GM18507 (cell line): Measurements from ENCODE around the gene GDI2.
"Not testable (repeated sequence)": the region's sequence is repeated elsewhere in the genome, so short reads cannot be mapped to it uniquely, and the experiment has no call there.

ENCODE experiments used
- DNase-seq: peaks from one replicate; pipeline ENCODE4 v3.0.0; 2011; ENCODE audit warnings: low read depth; ENCODE audit not compliant: insufficient read length; ENCODE audit errors: extremely low spot score
- FAIRE-seq: peaks from 2 replicates; lab custom pipeline; 2011; peaks lifted over from hg19 to GRCh38; lab: Jason Lieb, UNC

GDI2 gene

GRCh38 chr10:5804386-5804785 lies 8.8 kb downstream of the GDI2 start:
- FAIRE-seq (no peak), DNase-seq (no peak)

- DNase-seq (no peak), FAIRE-seq (no peak)
These were observed 12.5 kb downstream of the GDI2 start for GRCh38 chr10:5800782-5801181.

- FAIRE-seq (no peak), DNase-seq (no peak)
These were observed 19.0 kb downstream of the GDI2 start for GRCh38 chr10:5794236-5794635.

- DNase-seq (no peak), FAIRE-seq (no peak)
These were observed 23.6 kb downstream of the GDI2 start for GRCh38 chr10:5789626-5790025.

- FAIRE-seq (no peak), DNase-seq (no peak)
These were observed 24.3 kb downstream of the GDI2 start for GRCh38 chr10:5788969-5789368.

DNA sequence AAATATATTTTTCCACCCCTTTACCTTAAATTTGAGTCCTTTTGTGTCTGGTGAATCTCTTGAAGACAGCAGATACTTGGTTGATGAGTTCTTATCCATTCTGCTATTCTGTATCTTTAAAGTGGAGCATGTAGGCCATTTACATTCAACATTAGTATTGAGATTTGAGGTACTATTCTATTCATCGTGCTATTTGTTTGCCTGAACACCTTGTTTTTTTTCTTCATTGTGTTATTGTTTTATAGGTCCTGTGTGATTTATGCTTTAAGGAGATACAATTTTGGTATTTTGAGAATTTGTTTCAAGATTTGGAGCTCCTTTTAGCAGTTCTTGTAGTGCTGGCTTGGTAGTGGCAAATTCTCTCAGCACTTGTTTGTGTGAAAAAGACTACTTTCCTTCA lies 29.9 kb downstream of the GDI2 start:
- DNase-seq, result no peak
- no peak for FAIRE-seq

GRCh38 chr10:5782174-5782573 lies 31.1 kb downstream of the GDI2 start:
- DNase-seq, result no peak
- FAIRE-seq, result peak; percentile 18

DNA sequence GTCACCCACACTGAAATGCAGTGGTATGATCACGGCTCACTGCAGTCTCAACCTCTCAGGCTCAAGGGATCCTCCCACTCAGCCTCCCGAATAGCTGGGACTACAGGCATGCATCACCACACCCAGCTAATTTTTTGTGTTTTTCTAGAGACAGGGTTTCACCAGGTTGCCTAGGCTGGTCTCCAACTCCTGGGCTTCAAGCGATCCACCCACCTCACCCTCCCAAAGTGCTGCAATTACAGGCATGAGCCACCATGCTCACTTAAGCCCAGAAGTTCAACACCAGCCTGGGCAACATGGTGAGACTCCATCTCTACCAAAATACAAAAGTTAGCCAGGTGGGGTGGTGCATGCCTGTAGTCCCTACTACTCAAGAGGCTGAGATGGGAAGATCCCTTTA lies 33.5 kb downstream of the GDI2 start:
- DNase-seq (no peak), FAIRE-seq (no peak)

DNA sequence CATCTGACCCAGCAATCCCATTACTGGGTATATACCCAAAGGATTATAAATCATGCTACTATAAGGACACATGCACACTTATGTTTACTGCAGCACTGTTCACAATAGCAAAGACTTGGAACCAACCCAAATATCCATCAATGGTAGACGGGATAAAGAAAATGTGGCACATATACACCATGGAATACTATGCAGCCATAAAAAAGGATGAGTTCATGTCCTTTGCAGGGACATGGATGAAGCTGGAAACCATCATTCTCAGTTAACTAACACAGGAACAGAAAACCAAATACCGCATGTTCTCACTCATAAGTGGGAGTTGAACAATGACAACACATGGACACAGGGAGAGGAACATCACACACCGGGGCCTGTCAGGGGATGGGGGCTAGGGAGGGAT lies 35.5 kb downstream of the GDI2 start:
- FAIRE-seq, DNase-seq: not testable (repeated sequence)

DNA sequence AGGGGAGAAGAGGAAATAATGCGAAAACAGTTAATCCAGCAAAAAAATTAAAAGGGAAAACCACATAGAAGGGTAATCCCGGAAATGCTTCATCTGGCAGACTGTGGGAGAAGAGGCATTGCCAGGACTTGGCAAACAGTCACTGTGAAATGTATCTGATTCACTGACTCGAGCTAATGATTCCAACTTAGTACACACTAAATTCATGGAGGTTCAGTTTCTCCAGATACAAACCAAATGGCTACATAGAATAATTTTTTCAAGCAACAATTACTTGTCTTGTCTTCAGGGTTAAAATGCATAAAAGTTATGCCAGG lies 36.4 kb downstream of the GDI2 start:
- no peak for DNase-seq
- no peak for FAIRE-seq

DNA sequence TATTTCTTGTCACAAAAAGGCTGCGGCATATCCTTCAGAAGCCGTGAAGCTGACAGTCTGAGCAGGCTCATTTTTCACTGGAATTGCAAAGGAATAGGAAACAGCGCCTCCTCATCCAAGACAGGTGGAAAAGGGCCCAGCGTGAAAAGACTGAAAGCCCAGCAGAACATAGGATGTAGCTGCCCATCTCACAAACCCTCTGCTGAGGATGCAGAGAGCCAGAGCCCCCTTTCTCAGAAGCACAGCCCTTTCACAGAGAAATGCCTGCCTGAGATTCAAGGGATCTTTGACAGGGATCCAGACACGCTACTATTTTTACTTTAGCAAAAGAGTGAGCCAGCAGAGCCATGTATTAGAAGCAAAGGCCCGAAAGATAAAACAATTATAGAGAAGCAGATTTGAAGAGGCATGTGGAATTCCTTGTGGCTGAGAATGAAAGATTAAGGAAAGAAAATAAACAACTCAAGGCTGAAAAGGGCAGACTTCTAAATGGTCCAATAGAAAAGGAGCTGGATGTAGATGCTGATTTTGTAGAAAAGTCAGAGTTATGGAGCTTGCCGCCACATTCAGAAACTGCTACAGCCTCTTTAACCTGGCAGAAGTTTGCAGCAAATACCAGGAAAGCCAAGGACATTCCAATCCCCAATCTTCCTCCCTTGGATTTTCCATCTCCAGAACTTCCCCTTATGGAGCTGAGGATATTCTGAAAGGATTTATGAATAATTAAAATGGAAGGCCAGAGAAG lies 36.9 kb downstream of the GDI2 start:
- DNase-seq (no peak), FAIRE-seq (no peak)

GRCh38 chr10:5775685-5776084 lies 37.5 kb downstream of the GDI2 start:
- FAIRE-seq (no peak), DNase-seq (no peak)

- no peak for DNase-seq
- FAIRE-seq, result no peak
These were observed 38.1 kb downstream of the GDI2 start for GRCh38 chr10:5774987-5775620.

DNA sequence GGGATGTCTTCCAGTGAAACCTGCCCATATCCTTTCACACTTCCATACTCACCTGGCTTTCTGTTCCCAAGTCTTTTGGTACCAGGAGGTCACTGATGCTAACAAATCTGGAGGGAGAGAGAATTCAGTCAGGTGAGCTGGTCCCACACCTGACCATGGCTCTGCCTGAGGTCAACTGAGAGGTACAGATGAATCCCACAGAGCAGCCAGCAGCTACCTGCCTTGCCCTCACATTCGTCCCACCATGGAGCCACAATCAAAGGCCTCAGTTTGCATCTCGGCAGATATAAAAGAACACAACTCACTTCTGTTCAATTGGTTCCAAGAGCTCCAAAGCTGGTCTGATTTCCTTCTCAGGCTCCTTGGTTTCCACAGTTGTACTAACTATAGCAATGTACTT lies 47.0 kb downstream of the GDI2 start:
- DNase-seq (no peak), FAIRE-seq (no peak)

- FAIRE-seq, result no peak
These were observed 47.6 kb downstream of the GDI2 start for GRCh38 chr10:5765617-5766016.

GRCh38 chr10:5764422-5765297 lies 48.6 kb downstream of the GDI2 start:
- no peak for FAIRE-seq
- DNase-seq, result no peak

More at GRCh38 chr10:5765617-5766016, 47.6 kb downstream of the GDI2 start:
- no peak for DNase-seq

GRCh38 chr10:5762531-5762930 lies 50.7 kb downstream of the GDI2 start:
- no peak for DNase-seq
- FAIRE-seq, result no peak

DNA sequence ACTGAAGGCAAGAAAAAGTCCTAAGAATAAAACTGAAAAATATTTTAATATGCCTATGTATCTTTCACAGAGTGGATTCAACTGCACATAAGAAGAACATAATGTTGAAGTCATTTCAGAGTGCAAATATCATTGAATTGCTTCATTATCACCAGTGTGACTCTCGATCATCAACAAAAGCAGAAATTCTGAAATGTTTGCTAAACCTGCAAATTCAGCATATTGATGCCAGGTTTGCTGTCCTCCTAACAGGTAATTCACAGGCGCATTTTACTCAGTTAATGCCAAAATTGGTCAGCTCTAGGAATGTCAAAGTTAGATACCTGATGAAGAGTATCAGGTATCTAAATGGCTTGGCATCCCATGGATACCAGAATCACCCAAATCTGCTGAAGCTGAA lies 52.0 kb downstream of the GDI2 start:
- DNase-seq, result no peak
- no peak for FAIRE-seq

- no peak for DNase-seq
These were observed 52.7 kb downstream of the GDI2 start for GRCh38 chr10:5760515-5760914.

DNA sequence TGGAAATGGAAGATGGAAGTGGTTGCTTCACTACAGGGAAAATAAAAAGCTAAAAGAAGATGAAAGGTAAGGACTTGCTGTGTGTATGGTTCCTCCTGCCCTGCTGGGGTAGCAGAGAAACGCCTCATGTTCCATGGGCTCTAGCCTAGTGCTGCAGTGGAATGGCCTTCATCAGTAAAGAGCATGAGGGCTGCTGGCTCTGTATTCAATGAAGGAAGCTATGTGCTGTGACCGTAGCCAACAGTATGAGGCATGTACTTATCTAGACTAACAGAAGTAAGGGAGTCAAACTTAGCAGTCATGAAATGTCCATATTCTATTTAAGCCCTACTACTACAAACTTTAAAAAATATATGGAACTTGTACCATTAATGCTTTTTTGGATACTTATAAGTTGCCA lies 54.3 kb downstream of the GDI2 start:
- FAIRE-seq (no peak), DNase-seq (no peak)

More at GRCh38 chr10:5760515-5760914, 52.7 kb downstream of the GDI2 start:
- FAIRE-seq, result no peak
